NCI-H128 (cell line): ENCODE measurements around the gene DHRS1.

Experiments used
- DNase-seq: peaks from one replicate; lab custom pipeline; 2025; ENCODE audit not compliant: unreplicated experiment; lab: John Stamatoyannopoulos, UW

DHRS1 gene

DNA sequence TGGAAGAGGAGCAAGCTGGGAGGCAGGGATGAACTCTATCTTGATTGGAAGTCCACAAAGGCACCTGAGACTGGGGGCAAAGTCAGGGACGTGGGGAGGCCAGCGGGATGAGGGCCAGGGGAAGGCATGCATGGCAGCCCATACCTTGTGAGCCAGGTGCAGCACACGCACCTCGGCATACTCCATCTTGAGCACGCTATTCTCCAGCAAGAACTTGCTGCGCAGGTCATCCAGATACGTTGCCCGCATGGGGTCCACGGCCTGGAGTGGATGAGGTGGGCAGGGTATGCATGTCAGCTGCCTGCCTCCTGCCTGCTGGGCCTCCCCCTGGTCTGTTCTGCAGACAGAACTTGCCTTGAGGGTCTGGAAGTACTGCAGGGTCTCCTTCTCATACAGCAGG is 32.1 kb downstream of the DHRS1 start:
- no peak for DNase-seq

DNA sequence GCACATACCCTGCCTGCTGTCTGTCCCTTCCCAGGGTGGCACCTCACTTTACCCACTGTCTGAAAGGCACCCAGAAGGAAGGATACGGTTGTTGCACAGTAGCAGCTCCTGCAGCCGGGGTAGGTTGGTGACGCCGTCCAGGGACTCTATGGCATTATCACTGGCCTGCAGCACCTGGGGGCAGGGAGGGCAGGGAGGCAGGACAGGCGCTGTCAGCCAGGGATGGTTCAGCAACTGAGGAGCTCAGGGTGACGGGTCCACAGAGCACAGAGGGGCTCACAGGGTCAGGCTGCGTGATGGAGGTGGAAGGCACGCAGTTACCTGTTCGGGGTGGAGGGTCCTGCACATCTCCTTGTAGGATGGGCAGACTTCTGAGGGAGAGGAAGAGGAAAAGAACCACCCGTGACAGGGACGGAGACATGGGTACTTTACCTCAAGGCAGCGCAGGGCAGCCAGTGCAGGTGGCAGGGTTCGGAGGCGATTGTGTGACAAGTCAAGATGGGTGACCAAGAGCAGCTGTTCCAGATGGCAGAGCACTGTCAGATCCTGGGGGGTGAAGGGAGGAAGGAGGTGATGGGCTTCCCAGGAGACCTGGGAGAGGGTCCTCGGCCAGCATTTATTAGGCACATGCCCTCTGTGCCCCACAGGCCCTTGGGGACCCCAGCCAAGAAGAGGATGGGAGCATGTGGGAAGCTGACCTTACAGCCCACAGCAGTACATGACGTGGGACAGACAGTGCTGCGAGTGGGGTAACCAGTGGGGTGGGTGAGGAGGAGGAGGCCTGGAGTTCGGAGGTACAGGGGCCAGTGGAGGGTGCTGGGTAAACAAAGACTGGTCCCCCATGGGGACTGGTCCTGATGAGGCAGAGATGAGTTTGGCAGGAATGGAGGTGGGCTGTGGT is 33.0 kb downstream of the DHRS1 start:
- no peak for DNase-seq

DNA sequence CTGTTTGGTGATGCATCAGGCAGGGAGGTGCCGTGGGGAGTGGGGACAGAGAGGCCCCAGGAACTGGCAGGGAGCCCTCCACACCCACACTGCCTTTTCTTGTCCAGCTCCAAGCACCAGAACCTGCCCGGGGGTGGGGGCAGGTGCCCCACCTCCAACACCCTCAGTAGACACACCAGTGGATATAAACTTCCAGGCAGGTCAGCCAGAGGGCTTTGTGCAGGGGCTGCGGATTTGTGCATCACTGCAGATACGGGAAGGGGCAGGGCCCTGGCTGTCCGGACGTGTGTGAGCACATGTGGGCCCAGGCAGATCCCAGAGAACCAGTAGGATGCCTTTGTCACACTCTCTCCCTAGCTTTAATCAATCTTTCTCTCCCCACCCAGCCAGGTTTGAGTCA is 35.3 kb downstream of the DHRS1 start:
- DNase-seq: no peak

DNA sequence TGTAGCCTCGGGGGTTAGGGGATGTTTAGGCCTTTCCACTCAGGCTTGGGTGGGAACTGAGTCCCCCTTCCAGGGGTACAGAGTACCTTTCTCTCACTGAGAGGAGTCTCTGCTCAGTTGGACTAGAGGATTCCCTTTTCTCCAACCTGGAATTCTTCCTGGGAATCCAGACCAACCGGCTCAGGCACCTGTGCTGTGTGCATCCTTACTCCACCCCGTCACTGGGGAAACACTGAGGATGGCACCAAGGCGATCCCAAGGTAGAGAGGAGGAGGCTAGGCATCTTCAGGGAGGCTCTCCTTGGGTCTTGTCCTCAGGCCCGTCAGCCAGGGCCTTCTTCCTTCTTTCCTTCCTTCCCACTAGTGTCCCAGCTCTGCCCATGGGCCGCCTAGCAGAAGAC is 35.7 kb downstream of the DHRS1 start:
- no peak for DNase-seq

GRCh38 chr14:24262821-24263733 is 36.5 kb downstream of the DHRS1 start, which contains the start of gene TGM1:
TSS of gene TGM1 (minus strand) at chr14:24263177. CDS start at chr14:24262352, 825 bp downstream.
- no peak for DNase-seq

- DNase-seq: no peak
These were observed 37.6 kb downstream of the DHRS1 start for GRCh38 chr14:24261969-24262327.

DNA sequence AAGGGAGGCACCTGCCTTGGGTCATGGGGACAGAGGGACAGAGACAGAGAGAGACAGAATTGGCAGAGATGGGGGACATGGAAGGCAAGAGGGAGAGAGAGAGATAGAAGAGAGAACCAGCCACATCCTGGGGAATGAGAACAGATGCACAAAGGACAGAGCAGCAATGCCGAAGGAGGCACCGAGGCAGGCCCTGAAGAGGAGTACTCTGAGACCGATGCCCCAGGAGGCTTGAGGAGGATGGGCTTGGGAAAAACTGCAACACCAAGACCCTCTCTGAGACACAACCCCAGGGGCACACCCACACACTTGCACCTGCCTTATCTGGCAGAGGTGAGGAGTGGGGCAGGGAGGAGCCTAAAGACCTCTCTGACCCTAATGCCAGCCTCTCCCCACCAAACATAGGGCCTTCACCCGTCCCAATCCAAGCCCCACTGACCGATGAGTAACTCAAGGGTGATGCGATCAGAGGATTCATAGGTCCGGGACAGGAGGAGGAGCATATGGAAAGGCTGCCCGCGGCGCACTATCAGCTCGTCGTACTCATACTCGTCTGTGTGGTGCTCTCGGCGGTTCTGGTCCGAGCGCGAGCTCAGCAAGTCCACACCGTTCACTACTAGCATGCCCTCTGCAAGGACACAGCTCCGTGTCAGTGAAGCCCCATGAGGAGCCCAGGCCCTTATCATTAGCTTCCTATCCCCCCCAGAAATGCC is 38.2 kb downstream of the DHRS1 start:
- DNase-seq: no peak

- no peak for DNase-seq
These were observed 38.8 kb downstream of the DHRS1 start for GRCh38 chr14:24260780-24261157.

DNA sequence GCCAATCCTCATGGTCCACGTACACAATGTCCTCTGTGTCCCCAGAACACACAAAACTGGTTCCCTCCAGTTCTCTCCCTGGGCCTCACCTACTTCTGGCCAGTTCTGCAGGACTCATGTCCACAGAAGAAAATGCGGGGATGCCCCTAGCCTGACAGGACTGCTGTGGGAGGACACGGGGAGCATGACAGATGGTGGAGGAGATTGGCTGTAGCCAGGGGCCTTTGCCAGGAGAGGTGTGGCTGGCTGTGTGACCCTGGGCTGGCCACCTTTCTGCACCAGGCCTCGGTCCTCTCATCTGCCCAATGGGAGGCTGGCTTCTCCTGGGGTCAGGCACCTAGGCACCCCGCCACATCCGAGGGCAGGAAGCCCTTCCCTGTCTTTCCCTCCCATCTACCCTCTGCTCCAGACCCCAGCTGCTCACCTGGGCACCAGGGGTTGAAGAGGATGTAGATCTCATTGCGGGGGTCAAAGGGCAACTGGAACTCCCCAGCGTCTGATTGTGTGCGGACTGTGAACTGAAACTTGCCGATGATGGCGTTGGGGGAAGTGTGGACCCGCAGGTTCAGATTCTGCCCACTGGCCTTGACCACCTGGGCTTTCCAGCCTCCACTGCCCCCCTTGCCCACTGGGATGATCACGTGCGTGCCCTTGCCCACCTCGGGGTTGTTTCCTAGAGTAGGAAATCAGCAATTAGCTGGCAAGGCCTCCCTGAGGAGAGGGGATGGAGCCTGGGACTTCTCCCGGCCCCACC is 39.4 kb downstream of the DHRS1 start:
- DNase-seq: no peak

DNA sequence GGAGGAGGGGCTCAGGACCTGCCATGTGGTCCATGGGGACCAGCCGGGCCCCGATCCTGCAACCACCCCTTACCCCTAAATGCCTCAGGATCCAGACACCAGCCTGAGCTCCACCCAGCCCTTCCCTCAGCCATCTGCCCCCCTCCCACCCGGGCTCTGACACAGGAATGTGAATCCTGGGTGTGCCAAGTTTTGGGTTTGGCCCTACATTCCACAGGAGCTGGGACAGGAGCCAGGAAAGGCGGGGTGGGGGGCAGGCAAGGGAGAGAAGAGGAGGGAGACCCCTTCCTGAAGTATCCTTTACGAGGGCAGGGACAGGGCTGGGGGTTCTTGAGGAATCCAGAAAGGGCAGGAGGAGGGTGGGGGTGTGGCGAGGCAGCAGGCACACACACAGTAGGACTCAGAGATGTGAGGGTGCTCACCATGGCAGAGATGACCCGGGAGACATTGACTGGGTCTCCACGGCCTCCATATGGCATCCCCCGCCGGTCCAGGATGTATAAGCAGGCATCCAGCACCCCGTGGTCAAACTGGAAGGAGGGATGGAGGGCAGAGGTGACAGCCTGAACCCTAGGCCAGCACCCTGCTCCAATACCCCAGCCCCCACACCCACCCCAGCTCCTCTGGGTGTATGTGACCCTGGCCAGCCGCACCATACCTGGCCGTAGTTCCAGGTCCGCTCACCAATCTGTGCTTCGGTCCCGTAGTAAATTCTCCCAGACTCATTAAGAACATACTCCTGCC is 40.1 kb downstream of the DHRS1 start:
- no peak for DNase-seq

GRCh38 chr14:24258548-24259265 is 40.9 kb downstream of the DHRS1 start:
- no peak for DNase-seq

DNA sequence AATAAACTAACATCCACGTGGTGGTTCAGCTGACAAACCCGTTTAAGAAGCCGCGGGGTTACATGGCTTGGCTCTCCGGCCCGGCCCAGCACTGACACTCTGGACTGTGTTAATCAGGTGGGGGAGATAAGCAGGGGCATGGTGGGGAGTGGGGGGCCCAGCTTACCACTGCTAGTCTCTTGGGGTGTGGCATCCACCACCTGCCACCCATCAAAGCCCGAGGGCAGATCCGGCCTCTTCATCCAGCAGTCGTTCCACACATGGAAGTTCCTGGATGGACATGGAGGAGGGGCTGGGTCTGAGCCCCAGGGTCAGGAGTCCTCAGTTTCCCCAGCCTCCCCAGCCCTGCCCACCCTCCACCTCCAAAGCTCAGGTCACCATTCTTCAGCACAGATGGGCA is 41.5 kb downstream of the DHRS1 start:
- no peak for DNase-seq

DNA sequence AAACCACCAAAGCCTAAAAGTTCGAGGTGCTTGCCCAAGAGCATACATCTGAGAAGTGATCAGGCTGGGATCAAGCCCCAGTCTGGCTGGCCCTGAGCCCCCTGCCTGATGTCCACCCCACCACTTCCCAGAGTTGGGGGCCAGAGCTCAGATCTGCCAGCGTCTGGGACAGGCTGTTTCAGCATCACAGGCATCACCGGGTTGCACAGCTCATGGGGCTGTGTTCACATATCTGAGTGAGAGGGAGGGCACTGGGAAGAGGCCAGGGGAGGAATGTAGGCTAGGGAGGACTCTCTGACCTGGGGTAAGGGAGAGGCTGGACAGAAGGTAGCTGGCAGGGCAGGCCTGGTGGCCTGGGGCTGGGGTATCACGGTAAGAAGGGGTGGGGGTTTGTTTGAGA is 42.6 kb downstream of the DHRS1 start:
- DNase-seq: no peak

GRCh38 chr14:24255931-24256711 is 43.5 kb downstream of the DHRS1 start:
- DNase-seq: no peak

- no peak for DNase-seq
These were observed 44.1 kb downstream of the DHRS1 start for GRCh38 chr14:24255438-24255837.

DNA sequence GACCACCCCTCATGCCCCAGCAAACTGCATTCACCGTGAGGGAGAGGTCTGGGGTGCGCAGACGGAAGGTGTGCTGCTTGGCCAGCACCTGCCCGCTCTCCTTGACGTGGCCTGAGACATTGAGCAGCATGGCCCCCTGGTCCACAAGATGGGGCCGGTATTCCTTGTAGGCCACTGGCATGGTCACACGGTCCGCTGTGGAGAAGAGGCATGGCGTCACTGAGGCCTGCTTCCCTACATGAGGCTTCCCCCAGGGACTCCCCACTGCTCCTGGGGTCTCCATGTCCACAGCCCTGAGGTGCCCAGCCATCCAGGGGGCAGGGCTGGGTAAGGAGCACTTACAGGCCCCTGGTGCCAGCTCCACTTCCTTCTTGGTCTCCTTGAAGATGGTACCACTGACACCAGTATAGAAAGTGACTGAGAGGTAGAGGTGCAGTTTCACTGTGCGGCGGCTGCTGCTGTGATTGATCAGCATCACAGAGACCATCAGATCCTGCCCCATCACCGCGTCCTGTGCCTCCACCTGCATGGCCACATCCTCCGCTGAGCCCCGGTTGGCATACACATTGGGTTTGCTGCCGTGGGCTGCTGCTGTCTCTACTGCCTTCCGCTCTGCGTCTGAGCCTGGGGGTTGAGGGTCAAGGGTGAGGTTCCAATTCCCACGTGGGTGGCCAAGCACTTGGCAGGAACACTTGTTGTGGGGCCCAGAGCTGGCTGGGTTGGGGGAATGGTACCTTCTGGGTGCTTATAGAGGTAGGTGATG is 44.8 kb downstream of the DHRS1 start:
- no peak for DNase-seq

GRCh38 chr14:24253936-24254335 is 45.6 kb downstream of the DHRS1 start:
- DNase-seq: no peak
